GM19025 (cell line): ENCODE results near the gene TNFRSF9.
"Not testable (repeated sequence)": the region's sequence is repeated elsewhere in the genome, so short reads cannot be mapped to it uniquely, and the experiment has no call there.

Source experiments
- ATAC-seq: cut with Tn5 transposase; IDR thresholded peaks from one replicate; pipeline ENCODE4 v1.9.1; 2021; ENCODE audit warnings: mild to moderate bottlenecking, low read depth, moderate library complexity; ENCODE audit not compliant: unreplicated experiment

The TNFRSF9 gene

GRCh38 chr1:7922301-7922700 lies 18.3 kb downstream of the TNFRSF9 start:
- ATAC-seq = no peak

GRCh38 chr1:7921796-7922195 lies 18.8 kb downstream of the TNFRSF9 start:
- ATAC-seq = no peak

GRCh38 chr1:7919880-7920279 lies 20.8 kb downstream of the TNFRSF9 start:
- ATAC-seq = no peak

- not testable (repeated sequence) for ATAC-seq
These were observed 22.7 kb downstream of the TNFRSF9 start for GRCh38 chr1:7917971-7918370.

GRCh38 chr1:7916501-7916830 lies 24.2 kb downstream of the TNFRSF9 start:
- no peak for ATAC-seq

GRCh38 chr1:7915826-7916500 lies 24.7 kb downstream of the TNFRSF9 start:
- ATAC-seq = no peak

GRCh38 chr1:7912743-7913557 lies 27.7 kb downstream of the TNFRSF9 start:
- ATAC-seq = no peak

GRCh38 chr1:7912145-7912544 lies 28.5 kb downstream of the TNFRSF9 start:
- ATAC-seq = no peak

- no peak for ATAC-seq
These were observed 35.4 kb downstream of the TNFRSF9 start for GRCh38 chr1:7905262-7905661.

GRCh38 chr1:7902478-7903085 lies 38.1 kb downstream of the TNFRSF9 start:
- ATAC-seq = no peak

- ATAC-seq = no peak
These were observed 40.9 kb downstream of the TNFRSF9 start for GRCh38 chr1:7899741-7900140.

GRCh38 chr1:7898962-7899361 lies 41.7 kb downstream of the TNFRSF9 start:
- no peak for ATAC-seq

- no peak for ATAC-seq
These were observed 43.6 kb downstream of the TNFRSF9 start for GRCh38 chr1:7896994-7897393.

GRCh38 chr1:7893529-7894180 lies 47.0 kb downstream of the TNFRSF9 start:
- no peak for ATAC-seq

GRCh38 chr1:7891804-7892203 lies 48.8 kb downstream of the TNFRSF9 start:
- ATAC-seq = no peak

GRCh38 chr1:7890853-7891252 lies 49.8 kb downstream of the TNFRSF9 start:
- no peak for ATAC-seq

GRCh38 chr1:7888248-7889081 lies 52.2 kb downstream of the TNFRSF9 start:
- no peak for ATAC-seq

GRCh38 chr1:7886405-7886745 lies 54.3 kb downstream of the TNFRSF9 start:
- ATAC-seq = no peak

- no peak for ATAC-seq
These were observed 54.9 kb downstream of the TNFRSF9 start for GRCh38 chr1:7885513-7886404.
